Bronchial epithelial cell (primary cell): ENCODE results near the gene LRRC59. TPM values are rescaled to one million over a fixed set of nuclear protein-coding genes. Genes with fewer than 3 reads are reported as not detected.

Experiments
- DNase-seq: peaks from one replicate; pipeline ENCODE4 v3.0.0-alpha.2; 2010; ENCODE audit warnings: low read depth
- FAIRE-seq: peaks from 2 replicates; lab custom pipeline; 2011; peaks lifted over from hg19 to GRCh38; lab: Jason Lieb, UNC
- H3K27me3 ChIP-seq: 2 replicates; pipeline ENCODE4 v1.5.1; 2011; ENCODE audit warnings: low read length; ENCODE audit not compliant: control insufficient read depth, insufficient read depth
- H3K36me3 ChIP-seq: 2 replicates; pipeline ENCODE4 v1.5.1; 2011; ENCODE audit warnings: low read length; ENCODE audit not compliant: control insufficient read depth, insufficient read depth
- H3K4me3 ChIP-seq: 2 replicates; pipeline ENCODE4 v1.5.1; 2011; ENCODE audit warnings: mild to moderate bottlenecking, low read depth, low read length, control low read depth
- CTCF ChIP-seq: IDR thresholded peaks from 2 replicates; pipeline ENCODE4 v1.5.1; 2011; ENCODE audit warnings: mild to moderate bottlenecking, moderate library complexity, low read length, control low read depth, inconsistent platforms; ENCODE audit not compliant: insufficient read depth, severe bottlenecking
- total RNA-seq: library from RNA; depleted of rRNA; stranded (reverse); fragments of >200 nt; gene quantifications from 2 replicates; pipeline ENCODE4 v1.2.1, GENCODE V29; 2014

LRRC59 gene
- total RNA-seq, 1 donor from 2014 or later = 235 TPM

- no peak for TF ChIP-seq CTCF
- FAIRE-seq (no peak), DNase-seq (no peak)
- no peaks in the 10 kb centered on the region for H3K36me3 ChIP-seq
- H3K27me3 ChIP-seq = no peaks in the 10 kb centered on the region
- no peak overlapping the region for H3K4me3 ChIP-seq
Measured at GRCh38 chr17:50332196-50332595, 65.1 kb downstream of the LRRC59 start.

Other genes with a start within 250 kb of the LRRC59 start
- gene PPP1R9B, start 246.8 kb downstream of the LRRC59 start, total RNA-seq = 16.6 and 17.4 TPM in 2 replicates
- gene SGCA, start 231.5 kb downstream of the LRRC59 start, total RNA-seq = 0.13 TPM in 1 of 2 replicates, not detected in the other
- gene COL1A1, start 195.9 kb downstream of the LRRC59 start, total RNA-seq = 10.5 and 15.3 TPM in 2 replicates
- gene TMEM92, start 123.1 kb downstream of the LRRC59 start, total RNA-seq = 0.26 and 0.64 TPM in 2 replicates
- gene XYLT2, start 51.4 kb downstream of the LRRC59 start, total RNA-seq = 19.5 and 26.6 TPM in 2 replicates
- gene MRPL27, start 24.3 kb downstream of the LRRC59 start, total RNA-seq = 92.6 and 117 TPM in 2 replicates
- 0.13 and 0.53 TPM in 2 replicates for gene EME1, start 24.3 kb downstream of the LRRC59 start, total RNA-seq
- 14.7 and 16.6 TPM in 2 replicates for gene ACSF2, start 28.7 kb upstream of the LRRC59 start, total RNA-seq
- not detected in 2 replicates for gene CHAD, start 71.4 kb upstream of the LRRC59 start, total RNA-seq
- 11.5 and 14.2 TPM in 2 replicates for gene RSAD1, start 81.3 kb upstream of the LRRC59 start, total RNA-seq
- gene MYCBPAP, start 110.9 kb upstream of the LRRC59 start, total RNA-seq = 0.13 and 0.26 TPM in 2 replicates
- gene EPN3, start 135.2 kb upstream of the LRRC59 start, total RNA-seq = 2.9 and 10.9 TPM in 2 replicates
- gene SPATA20, start 149.7 kb upstream of the LRRC59 start, total RNA-seq = 18.6 and 25.0 TPM in 2 replicates
- not detected in 2 replicates for gene CACNA1G, start 163.2 kb upstream of the LRRC59 start, total RNA-seq
- gene ABCC3, start 237.4 kb upstream of the LRRC59 start, total RNA-seq = 17.0 and 33.2 TPM in 2 replicates